Measurements from ENCODE around the gene TSACC.
"Not testable (repeated sequence)": the region's sequence is repeated elsewhere in the genome, so short reads cannot be mapped to it uniquely, and the experiment has no call there.

The TSACC gene

DNA sequence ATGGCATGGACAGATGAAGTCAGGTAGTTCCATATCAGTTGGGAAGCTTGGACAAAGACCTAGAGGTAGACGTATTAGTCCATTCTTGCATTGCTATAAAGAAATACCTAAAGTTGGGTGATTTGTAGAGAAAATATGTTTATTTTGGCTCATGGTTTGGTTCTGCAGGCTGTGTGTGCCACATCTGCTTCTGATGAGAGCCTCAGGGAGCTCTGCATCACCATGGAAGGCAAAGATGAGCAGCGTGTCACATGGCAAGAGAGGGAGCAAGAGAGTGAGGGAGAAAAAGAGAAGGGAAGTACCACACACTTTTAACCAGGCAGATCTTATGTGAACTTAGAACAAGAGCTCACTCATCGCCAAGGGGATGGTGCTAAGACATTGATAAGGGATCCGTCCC is 9.0 kb downstream of the TSACC start:
- DNase-seq = no peak

GRCh38 chr1:156352481-156352880 is 14.2 kb downstream of the TSACC start:
- not testable (repeated sequence) for DNase-seq

GRCh38 chr1:156356262-156356874 is 18.0 kb downstream of the TSACC start:
- no peak for DNase-seq

GRCh38 chr1:156356875-156357534 is 18.7 kb downstream of the TSACC start:
- peak; percentile 74 for DNase-seq

DNA sequence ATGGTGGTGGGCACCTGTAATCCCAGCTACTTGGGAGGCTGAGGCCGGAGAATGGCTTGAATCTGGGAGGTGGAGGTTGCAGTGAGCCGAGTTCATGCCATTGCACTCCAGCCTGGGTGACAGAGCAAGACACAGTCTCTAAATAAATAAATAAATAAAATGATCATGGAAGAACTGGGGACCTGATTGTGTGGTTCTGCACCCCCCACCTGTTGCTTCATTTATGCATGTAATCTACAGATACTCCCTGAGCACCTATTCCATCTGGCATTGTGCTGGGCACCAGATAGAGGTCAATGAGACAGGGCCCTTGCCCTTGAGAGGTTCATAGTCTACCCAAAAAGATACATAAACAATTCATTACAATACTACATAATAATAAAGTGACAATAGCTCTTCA is 19.7 kb downstream of the TSACC start:
- no peak for DNase-seq

DNA sequence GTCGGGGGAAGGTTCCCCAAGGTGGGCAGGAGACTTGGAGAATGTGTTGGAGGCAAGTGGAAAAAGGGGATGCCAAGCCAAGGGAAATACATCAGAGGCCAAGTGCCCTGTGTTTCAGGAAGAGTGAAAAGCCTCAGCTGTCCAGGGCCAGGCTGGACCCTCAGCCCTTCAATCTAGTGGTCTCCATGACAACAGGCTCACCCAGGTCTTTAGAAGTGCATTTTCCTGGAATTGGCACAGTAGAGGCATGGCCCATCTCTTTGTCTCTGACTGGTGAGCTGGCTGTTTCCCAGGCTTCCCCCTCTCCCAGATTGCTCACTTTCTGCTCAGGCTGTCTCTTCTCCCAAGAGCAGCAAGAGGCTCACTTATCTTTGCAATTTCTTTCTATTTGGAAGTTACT is 20.3 kb downstream of the TSACC start:
- no peak for DNase-seq

DNA sequence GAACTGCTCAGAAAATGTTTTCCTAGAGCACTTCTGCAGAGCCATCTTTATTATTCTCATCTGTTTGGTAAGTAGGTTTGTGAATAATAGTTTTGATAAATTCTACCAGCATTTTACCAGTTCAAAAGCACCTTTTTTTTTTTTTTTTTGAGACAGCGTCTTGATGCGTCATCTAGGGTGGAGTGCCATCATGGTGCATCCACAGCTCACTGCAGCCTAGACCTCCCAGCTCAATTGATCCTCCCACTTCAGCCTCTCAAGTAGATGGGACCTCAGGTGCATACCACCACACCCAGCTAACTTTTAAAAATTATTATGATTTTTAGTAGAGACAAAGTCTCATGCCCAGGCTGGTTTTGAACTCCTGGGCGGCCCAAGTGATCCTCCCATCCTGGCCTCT is 20.9 kb downstream of the TSACC start:
- DNase-seq = no peak

GRCh38 chr1:156359973-156360372 is 21.6 kb downstream of the TSACC start:
- no peak for DNase-seq

GRCh38 chr1:156360534-156360933 is 22.2 kb downstream of the TSACC start:
- DNase-seq = no peak

GRCh38 chr1:156365754-156366153 is 27.4 kb downstream of the TSACC start:
- no peak for DNase-seq

DNA sequence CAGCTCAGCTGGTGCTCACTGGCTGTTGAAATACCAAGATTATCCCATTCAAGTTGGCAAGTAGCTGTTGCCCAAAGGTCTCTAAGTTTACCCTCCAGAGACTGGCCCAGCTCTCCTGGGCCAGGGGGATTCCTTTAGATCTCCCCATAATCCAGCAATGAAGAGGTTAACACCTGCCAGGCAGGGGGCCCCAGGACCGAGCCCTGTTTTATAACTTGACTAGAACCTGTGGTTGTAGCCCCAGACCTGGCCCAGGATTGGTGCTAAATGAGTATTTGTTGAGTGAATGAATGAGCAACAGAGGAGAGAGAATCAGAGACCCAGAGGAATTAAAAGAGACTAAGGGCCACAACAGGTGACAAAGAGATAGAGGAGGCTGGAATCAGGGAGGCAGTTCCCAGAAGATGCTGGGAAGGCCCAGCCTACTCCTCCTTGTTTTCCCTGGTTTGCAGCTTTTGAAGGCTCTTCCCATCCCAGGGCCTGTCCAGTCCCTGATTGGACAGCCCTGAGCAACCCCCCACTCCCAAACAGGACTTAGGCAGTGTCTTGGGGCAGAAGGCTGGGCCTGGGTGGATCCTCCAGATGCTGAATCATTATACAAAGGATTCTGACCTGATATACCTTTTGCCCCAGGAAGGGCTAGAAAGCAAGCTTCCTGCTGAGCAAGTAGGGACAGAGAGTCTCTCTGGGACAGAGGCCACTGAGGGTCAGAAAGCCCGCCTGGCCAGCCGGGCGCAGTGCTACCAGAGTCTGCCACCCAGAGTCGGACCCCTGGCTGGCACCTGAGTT is 28.2 kb downstream of the TSACC start:
- DNase-seq = no peak

- no peak for DNase-seq
These were observed 29.2 kb downstream of the TSACC start for GRCh38 chr1:156367383-156368156.

GRCh38 chr1:156368157-156368658 is 29.9 kb downstream of the TSACC start:
- DNase-seq = no peak

DNA sequence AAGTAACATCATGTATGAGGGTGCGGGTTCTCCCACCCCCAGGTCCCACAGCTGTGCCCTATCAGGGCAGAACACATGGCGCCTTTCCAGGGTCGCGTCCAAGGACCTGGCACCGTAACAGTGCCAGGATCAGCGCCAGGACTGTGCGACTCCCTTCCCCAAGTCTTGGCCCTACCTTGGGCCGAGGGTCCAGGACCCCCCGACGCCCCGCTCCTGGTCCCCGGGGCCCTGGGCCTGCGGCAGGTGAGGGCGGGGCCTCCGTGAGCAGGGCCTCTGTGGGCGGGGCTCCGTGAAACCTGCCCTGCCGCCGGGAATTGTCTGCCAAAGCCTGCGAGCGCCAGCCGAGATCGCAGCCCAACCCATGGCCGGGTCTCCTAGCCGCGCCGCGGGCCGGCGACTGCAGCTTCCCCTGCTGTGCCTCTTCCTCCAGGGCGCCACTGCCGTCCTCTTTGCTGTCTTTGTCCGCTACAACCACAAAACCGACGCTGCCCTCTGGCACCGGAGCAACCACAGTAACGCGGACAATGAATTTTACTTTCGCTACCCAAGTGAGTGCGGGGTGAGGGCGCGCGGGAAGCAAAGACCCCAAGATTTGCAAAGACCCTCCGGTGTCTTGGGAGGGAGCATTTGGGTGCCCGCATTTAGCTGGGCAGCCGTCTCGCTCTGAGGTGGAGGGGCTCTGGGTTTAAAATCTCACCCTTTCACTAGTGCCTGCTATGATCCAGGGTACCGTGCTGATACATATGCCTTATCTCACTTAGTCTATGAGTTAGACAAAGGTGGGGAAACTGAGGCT is 30.8 kb downstream of the TSACC start, which contains the start of gene RHBG:
RHBG (plus strand) TSS at position 323 of the 796 bp plus-strand sequence; CDS start at position 362, 39 bp downstream.
- peak; percentile 33 for DNase-seq

GRCh38 chr1:156369685-156370286 is 31.5 kb downstream of the TSACC start:
- not testable (repeated sequence) for DNase-seq

GRCh38 chr1:156371553-156372264 is 33.4 kb downstream of the TSACC start:
- DNase-seq = no peak

DNA sequence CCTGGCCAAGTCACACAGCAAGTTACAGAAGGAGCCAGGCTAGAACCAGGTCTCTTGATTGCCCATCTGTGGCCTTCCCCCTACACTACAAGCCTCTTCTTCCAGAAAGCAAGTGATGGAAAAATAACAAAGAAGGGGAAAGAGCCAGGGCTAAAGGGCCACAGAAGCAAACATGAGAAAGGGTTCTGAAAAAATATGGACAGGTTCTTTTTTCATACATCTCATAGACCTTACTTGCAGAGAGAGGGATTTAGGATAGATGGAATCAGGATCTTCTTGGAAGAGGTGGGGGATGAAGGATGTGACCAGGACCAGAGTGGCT is 33.9 kb downstream of the TSACC start:
- DNase-seq = no peak

GRCh38 chr1:156372876-156373275 is 34.5 kb downstream of the TSACC start:
- no peak for DNase-seq

GRCh38 chr1:156373546-156373945 is 35.2 kb downstream of the TSACC start:
- no peak for DNase-seq

DNA sequence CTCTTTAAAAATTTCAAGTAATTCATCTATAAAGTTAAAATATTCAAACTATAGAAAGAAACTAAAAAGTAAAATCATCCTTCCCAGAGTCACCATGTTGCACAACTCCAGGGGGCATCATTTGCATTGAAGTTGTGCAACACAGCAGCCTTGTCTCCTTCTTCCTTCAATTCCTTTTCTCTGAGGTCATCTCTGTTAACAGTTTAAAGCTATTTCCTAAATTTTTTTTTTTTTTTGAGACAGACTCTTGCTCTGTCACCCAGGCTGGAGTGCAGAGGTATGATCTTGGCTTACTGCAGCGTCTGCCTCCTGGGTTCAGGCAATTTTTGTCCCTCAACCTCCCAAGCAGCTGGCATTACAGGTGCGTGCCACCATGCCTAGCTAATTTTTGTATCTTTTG is 37.8 kb downstream of the TSACC start:
- DNase-seq = no peak

Measured in DMS79 (cell line).